Measurements from ENCODE around the gene CERS6.

DNA sequence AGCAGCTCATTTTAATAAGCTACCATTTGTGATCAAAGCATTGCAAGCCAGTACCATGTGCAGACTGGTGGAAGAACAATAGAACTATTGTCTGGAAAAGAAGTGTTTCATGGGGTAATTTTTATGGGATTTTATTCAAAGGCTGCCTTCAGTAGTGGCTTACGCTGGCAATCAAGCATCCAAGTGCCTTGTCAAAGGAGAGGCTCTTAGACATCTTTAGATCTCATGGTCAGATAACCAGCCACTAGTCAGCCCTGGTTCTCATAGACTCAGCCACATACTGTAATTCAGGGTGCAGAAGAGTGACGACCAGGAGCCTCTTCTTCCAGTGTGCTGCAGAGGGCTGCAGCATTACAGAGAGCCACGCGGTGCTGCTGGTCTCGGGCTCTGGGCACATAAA lies 247.9 kb downstream of the CERS6 start:
- TF ChIP-seq GATA2 (IDR thresholded peaks at IDR 0.05; ENCODE audit: low read depth, low read length), result no peak
- TF ChIP-seq GATA3 (IDR thresholded peaks at IDR 0.05; ENCODE audit: low read depth, low read length), result no peak
